NCI-H2227 treated with DMSO at 0.1 percent for 48 hours (cell line): ENCODE measurements around the gene NLRP5.
"Not testable (repeated sequence)": the region's sequence is repeated elsewhere in the genome, so short reads cannot be mapped to it uniquely, and the experiment has no call there.

Experiments used
- DNase-seq: peaks from one replicate; lab custom pipeline; 2025; lab: John Stamatoyannopoulos, UW

NLRP5 gene

DNA sequence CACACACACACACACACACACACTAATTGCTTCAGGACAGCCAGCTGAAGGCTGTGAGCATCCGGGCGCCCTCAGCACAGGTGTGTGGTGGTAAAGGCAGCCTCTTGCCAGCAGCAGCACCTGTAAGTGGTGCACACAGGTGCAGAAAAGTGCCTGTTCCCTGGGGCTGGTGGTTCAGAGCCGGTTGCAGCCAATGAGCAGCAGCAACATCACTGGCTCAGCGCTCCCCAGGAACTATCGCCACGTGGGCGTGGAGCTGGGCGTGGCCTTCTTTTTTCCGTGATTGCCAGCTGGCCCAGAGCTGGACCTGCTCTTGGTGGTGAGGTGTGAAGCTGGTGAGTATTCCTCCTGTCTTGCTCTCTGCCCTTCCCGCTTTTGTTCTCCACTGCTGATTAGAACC is at the start of gene NLRP5:
NLRP5 (plus strand) TSS at position 289 of the 400 bp plus-strand sequence.
- no peak for DNase-seq

DNA sequence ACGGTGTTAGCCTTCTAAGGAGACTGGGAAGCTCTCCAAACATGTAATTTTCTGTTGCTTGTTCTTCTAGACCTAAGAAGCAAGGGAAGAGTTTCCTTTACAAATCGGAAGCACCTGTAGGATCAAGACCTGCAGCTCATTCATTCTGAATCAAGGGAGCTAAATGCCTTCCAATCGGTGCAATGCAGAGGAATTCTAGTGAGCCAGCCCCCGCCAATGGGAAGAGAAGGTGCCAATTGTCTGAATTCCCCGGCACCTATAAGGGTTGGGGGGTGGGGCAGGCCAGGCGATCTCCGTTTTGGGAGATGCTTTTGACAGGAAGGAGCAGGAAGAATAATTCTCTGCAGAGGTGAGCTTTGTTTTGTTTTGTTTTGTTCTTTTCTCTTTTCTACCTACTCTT is 47.4 kb upstream of the NLRP5 start:
- no peak for DNase-seq

DNA sequence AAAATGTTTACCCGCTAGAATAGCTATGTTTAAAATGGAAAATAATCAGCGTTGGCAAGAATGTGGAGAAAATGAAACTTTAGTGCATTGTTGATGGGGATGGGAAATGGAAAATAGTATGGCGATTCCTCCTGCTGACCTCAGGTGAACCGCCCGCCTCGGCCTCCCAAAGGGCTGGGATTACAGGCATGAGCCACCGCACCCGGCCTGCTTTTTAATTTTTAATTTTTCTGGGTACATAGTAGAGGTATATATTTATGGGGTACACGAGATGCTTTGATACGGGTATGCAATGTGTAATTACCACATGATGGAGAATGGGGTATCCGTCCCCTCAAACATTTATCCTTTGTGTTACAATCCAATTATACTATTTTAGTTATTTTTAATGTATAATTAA is 46.3 kb upstream of the NLRP5 start:
- DNase-seq = no peak

DNA sequence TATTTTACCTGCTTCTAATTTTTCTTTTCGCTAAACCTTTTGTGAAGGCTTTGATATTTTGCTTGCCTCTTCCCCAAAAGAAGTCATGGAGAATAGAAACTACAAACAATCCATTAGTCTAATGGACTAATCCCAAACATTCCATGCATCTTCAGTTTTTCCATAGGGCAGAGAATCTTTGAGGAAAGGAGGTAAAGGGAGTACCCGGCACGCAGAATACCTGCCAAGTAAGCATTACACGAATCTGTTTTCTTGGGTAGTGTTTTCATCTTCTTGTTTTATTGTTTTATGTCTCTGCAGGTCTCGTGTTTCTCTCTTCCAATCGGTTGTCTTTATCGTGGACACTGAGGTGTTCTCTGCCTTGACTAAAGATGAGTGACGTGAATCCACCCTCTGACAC is 39.0 kb upstream of the NLRP5 start, which contains the start of gene NLRP8:
NLRP8 (plus strand) TSS at position 301 of the 400 bp plus-strand sequence.
- DNase-seq = no peak

DNA sequence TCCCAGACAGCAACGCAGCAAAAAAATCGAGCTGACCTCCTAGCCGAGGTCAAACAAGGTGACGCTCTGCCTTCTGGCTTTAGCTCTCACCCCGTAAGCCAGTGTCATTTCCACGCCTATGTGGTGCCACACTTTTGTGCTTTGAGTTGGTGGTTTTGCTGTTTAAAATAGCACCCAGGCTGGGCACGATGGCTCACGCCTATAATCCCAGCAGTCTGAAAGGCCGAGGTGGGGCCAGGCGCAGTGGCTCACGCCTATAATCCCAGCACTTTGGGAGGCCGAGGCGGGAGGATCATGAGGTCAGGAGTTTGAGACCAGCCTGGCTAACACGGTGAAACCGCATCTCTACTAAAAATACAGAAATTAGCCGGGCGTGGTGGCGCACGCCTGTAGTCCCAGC is 36.0 kb upstream of the NLRP5 start:
- not testable (repeated sequence) for DNase-seq

DNA sequence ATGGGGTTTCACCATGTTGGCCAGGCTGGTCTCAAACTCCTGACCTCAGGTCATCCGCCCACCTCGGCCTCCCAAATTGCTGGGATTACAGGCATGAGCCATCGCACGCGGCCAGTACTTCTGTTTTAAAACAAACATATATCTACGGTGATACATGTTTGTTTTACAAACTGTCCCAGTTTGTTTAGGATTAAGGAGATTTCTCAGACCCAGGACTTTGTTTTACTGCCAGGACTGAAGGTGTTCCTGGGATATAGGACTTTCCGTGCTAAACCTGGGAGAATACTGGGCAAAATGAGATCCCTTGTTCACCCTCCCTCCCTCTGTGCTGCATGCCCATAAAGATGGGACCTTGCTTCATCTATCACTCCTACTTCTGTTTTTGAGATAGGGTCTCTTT is 30.1 kb upstream of the NLRP5 start:
- DNase-seq = no peak

DNA sequence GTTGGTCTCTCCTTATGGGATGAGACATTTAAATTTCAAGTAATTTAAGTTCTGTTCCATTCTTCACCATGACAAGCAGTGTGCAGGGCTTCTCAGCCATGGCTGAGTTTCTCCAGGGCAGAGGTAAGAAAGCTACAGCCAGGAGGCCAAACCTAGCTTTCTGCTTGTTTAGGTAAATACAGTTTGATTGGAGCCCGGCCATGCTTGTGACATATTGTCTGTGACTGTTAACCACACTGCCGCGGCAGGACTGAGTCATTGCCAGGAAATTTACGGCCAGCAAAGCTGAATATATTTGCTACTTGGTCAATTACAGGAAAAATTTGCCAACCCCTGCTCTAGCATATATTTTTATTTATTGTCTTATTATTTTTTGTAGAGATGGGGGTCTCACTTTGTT is 28.2 kb upstream of the NLRP5 start:
- no peak for DNase-seq

DNA sequence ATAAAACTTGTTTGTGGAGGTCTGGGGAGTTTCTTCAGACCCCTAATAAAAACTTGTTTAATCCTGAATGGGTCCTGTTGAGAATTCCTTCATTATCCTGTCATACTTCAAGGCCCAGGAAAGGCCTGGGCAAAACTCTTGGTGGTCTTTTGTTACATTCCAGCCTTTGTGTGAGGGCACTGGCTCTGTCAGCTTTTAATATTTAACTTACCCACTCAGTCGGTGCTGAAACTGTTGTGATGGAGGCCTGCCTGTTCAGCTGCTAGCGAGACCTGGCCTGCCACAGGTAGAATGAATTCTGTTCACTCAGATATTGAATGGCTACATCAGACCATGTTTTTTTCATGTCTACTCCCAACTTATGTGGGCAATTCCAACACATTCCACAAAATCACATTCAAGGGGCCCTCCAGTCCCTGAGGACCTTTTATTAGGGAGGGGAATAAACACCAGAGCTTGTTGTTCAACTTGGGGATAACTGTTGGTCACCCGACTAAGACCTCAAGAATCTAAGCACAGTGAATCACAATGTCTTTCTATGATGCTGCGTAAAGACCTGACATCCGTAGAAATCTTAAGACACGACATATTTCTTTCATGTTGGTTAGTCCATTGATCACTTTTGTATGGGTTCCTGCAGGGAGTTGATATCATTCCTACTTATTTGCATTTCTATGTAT is 26.4 kb upstream of the NLRP5 start:
- DNase-seq = no peak

DNA sequence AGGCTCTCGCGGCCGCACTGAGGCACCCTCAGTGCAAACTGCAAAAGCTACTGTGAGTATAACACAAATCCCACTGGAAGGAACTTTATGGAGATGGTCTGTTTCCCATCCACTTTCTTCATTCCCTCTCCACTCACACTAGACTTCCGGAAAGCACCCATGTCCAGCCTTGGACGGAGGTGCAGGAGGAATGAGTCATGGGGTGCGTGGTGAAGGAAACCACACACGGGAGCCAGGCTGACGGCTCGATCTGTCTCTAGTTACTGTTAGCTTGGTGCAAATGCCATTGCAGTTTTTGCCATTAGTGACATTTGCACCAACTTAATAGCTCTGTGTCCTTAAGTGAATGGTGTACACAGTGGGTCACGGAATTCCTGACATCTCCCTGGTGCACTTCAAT is 24.4 kb upstream of the NLRP5 start:
- no peak for DNase-seq

DNA sequence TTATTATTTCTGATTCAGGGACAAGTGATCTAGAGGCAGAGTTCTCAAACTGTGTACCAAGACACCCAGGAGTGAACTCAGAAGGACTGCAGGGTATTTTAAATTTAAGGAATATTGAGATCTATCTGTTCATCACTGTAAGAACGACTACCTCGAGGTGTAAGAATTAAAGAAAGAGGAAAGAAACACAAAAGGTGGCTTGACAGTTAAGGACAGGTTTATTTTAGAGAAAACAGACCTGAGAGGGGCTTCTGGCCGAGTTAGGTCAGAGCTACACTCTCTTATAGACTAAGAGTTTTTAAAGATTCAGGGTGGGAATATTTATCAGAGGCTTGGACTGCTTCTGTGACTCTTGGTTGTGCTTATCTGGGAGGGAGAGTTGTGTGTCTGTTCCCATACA is 12.6 kb upstream of the NLRP5 start:
- DNase-seq = no peak

DNA sequence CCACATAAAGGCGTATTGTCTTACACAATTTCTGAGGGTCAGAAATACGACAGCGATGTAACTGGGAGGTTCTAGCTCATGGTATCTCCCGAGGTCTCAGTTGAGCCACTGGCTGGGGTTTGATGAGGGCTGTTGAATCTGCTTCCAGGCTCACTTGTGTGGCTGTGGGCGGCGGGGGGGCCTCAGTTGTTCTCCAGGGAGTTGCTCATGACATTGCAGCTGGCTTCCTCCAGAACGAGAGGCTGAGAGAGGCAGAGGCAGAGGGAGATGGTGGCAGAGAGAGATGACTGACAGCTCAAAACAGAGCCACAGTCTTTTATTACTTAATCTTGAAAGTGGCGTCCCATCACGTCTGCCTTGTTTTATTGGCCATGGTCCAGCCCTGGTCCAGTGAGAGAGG is 6.2 kb upstream of the NLRP5 start:
- DNase-seq = no peak

DNA sequence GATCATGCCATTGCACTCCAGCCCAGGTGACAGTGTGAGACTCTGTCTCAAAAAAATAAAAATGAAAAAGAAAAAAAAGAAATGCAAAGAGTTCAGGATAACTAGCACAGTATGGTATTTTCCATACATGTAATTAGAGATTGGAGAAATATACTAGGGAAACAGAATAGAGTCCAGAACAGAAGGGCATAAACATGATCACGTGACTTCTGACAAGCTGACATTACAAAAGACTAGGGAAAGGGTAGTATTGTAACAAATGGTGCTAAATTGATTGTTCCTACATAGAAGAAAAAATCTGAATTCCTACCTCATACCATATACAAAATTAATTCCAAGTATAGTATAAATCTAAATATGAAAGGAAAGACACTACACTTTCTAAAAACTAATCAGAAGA is 1.3 kb upstream of the NLRP5 start:
- no peak for DNase-seq

DNA sequence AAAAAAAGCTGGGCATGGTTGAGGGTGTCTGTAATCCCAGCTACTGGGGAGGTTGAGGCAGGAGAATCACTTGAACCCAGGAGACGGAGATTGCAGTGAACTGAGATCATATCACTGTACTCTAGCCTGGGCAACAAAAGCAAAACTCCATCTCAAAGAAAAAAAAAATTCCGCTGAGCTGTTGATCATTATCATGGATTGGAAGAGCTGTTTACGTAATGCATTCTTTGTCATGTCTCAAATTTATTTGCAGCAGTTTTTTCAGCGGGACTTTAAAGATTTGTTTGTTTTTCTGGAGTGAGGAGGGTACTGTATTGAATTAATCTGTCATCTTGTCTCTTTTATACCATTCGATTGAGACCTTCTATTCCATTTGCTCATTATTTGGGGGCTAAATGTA is 4.3 kb downstream of the NLRP5 start:
- DNase-seq = no peak

DNA sequence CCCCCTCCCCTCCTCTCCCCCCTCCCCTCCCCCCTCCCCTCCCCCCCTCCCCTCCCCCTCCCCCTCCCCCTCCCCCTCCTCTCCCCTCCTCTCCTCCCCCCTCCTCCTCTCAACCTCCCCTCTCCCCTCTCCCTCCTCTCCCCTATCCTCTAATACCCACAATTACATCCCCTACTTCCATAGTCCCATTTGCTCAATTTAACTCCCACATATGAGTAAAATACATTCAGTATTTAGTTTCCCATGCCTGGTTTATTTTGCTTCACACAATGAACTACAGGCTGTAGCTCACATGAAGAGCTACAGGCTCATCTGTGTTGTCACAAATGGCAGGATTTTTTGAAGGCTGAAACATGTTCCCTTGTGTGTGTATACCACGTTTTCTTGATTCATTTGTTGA is 6.9 kb downstream of the NLRP5 start:
- DNase-seq = no peak

DNA sequence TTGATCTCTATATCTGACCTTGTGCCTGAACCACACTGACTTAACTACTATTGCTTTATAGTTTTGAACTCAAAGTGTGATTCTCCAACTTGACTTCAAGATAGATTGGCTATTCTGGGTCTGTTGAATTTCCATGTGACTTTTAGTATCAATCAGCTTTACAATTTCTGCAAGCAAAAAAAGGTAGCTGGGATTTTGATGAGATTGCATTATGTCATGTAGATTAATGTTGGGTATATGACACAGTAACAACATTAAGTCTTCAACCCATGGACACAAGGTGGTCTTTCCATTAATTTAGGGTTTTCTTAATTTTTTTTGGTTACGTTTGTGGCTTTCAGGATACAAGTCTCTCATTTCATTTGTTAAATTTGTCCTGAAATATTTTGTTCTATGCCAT is 28.2 kb downstream of the NLRP5 start:
- DNase-seq = no peak

DNA sequence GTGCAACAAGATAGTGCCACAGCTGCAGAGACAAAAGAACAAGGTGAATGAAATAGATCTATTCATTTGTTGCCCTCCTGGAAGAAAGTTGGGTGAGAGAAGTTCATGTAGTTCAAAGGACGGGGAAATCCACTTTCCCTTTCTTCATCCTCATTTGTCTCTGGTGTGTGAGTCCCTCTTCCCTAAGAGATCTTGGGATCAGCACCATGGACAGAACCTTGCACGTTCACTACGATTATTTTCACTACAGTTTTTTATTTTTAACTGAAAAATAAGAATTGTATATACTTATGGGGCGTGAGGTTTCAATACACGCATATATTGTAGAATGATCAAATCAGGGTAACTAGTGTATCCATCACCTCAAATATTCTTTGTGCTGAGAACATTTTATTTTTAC is 29.2 kb downstream of the NLRP5 start:
- no peak for DNase-seq

DNA sequence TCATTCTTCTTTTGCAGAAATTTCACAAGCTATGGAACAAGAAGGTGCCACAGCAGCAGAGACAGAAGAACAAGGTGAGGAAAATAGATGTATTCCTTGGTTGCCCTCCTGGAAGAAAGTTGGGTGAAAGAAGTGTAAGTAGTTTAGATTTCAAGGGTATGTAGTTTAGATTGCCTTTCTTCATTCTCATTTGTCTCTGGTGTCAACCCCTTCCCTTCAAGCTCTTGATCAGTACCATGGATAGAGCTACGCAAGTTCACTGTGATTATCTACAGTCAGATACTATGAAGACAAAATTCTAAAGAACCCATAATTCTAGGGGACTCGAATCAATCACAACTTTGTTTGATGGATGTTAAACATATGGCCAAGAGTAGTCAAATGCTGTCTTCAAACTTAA is 32.8 kb downstream of the NLRP5 start:
- DNase-seq = not testable (repeated sequence)

DNA sequence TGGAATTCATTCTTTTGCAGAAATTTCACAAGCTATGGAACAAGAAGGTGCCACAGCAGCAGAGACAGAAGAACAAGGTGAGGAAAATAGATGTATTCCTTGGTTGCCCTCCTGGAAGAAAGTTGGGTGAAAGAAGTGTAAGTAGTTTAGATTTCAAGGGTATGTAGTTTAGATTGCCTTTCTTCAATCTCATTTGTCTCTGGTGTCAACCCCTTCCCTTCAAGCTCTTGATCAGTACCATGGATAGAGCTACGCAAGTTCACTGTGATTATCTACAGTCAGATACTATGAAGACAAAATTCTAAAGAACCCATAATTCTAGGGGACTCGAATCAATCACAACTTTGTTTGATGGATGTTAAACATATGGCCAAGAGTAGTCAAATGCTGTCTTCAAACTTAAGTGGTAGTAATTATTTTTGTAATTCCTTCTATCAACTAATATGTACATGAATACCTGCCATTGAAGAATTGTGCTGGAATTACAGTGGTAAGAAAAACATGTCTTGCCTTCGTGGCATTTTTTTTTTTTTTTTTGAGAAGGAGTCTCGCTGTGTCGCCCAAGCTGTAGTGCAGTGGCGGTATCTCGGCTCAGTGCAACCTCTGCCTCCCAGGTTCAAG is 33.9 kb downstream of the NLRP5 start:
- DNase-seq = not testable (repeated sequence)

DNA sequence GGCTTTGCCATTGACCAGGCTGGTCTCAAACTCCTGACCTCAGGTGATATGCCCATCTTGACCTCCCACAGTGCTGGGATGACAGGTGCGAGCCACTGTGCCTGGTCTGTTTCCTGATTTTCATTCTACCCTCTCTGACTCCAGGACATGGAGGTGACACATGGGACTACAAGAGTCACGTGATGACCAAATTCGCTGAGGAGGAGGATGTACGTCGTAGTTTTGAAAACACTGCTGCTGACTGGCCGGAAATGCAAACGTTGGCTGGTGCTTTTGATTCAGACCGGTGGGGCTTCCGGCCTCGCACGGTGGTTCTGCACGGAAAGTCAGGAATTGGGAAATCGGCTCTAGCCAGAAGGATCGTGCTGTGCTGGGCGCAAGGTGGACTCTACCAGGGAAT is 40.2 kb downstream of the NLRP5 start:
- no peak for DNase-seq

DNA sequence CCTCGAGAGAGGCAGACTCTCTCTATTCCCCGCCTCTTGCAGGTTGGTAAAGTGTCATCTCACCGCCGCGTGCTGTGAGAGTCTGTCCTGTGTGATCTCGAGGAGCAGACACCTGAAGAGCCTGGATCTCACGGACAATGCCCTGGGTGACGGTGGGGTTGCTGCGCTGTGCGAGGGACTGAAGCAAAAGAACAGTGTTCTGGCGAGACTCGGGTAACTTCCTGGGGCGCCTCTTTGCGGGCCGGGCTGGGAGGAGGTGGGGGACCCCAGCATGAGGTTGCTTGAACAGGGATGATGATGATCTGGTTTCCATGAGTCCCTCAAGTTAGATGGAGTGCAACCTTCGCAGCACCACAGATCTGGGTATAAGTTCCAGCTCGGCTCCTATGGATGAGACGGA is 67.0 kb downstream of the NLRP5 start:
- DNase-seq = no peak

DNA sequence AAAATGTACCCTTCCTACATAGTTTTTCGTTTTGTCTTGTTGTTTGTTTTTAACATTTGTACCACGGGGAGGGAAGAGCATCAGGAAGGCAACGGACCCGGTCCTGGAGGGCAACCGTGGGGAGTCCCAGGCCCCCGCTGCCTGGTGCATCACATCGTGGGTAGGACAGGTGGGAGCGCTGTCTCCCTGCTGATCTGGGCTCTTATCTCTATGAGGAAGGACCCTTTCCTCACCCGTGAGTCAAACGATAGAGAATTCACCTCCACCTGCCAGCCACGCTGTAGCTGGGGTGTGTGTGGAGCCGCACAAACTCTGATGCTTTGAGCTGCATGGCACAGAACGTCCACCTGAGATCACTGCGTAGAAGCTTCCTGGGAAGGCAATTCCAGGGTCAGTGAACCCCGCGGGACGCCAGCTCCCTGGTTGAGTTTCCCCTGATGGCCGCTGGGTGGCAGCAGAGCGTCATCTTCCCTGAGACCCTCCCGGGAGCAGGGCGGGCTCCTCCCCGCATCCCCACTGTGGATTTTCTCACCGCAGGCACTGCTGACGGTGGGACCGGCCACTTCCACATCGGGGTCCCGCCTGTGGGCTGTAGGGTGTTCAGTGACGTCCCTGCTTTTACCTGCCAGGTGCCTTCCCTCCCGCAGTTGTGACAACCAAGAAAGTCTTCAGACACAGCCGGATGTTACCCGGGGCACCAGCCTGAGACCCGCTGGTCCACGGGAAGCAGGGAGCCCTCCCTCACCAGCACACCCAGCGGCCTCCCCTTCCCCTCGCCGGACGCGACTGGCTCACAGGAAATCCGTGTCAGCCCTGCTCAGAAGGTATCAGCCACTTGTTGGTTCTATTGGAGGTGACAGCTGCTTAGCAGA is 79.8 kb downstream of the NLRP5 start:
- peak; percentile 92 for DNase-seq

DNA sequence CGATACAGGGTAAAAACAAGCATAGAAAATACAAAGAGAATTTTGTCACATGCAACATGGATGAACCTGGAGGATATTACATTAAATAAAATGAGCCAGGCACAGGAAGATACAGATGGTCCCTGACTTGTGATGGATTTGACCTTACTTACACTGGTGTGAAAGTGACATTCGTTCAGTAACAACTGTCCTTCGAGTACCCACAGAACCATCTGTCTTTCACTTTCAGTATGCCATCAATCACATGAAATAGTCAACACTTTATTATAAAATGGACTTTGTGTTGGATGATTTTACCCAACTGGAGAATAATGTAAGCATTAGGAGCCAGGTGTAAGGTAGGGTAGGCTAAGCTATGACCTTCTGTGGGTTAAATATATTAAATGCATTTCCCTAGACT is 83.1 kb downstream of the NLRP5 start:
- no peak for DNase-seq

DNA sequence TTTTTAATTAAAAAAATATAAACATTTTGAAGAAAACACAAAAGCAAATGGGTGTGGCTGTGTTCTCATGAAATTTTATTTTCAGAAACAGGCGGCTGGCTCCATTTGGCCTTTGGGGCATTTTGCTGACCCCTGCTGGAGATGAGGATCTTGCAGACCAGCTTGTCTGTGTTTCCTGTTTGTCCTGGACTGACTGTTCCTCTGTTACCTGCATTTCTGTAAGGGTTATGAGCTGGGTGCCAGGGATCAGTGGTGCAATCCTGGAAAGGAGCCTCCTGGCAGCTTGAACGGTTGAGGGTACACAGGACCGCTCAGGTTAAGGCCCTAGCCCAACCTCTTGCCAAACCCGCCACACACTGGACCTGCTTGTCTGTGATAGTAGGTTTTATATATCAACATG is 84.6 kb downstream of the NLRP5 start:
- DNase-seq = no peak
